CD4-positive, alpha-beta T cell (primary cell): ENCODE data around the gene MX2. TPM values are rescaled to one million over a fixed set of nuclear protein-coding genes. Genes with fewer than 3 reads are reported as not detected.

Experiments used
- ATAC-seq: fragments of 200-7000 bp; cut with Tn5 transposase; one replicate; pipeline ENCODE4 v1.10.0; 2022; ENCODE audit warnings: mild to moderate bottlenecking; ENCODE audit not compliant: poor library complexity
- CTCF ChIA-PET: fragments of 350-600 bp; sonication (Branson Sonifier 250); formaldehyde crosslinking; loops from one replicate; lab custom pipeline; 2021; ENCODE audit warnings: antibody characterized with exemption, inconsistent platforms; lab: Charles Lee
- POLR2A ChIA-PET: fragments of 350-600 bp; sonication (Branson Sonifier 250); formaldehyde crosslinking; loops from one replicate; lab custom pipeline; 2021; ENCODE audit warnings: antibody characterized with exemption, inconsistent platforms; lab: Charles Lee
- DNase-seq, 14 experiments: peaks; one replicate each; pipeline ENCODE4 v3.0.0-alpha.2; 2013 to 2020; ENCODE audit warnings: mixed read lengths in 2 of 14
- H3K27ac ChIP-seq, 2 donors: one replicate each; pipeline versions ENCODE4 v1.5.1 to v1.7.0; 2013; ENCODE audit warnings: low read length in 2 of 2, low read depth in 1 of 2, mild to moderate bottlenecking in 1 of 2
- H3K27me3 ChIP-seq, 2 experiments: 1 replicate in 1 of 2; 2 replicates in 1 of 2; pipeline versions ENCODE4 v1.6.1 to v1.7.0; 2013; ENCODE audit warnings: low read length in 2 of 2, control low read depth in 1 of 2, mild to moderate bottlenecking in 1 of 2, moderate library complexity in 1 of 2; ENCODE audit not compliant: insufficient read depth in 2 of 2, control insufficient read depth in 1 of 2
- H3K36me3 ChIP-seq: one replicate; pipeline ENCODE4 v1.6.1; 2013; ENCODE audit warnings: low read length, control low read depth; ENCODE audit not compliant: insufficient read depth
- H3K4me1 ChIP-seq: one replicate; pipeline ENCODE4 v1.6.1; 2013; ENCODE audit warnings: low read length, control low read depth; ENCODE audit not compliant: insufficient read depth
- H3K4me3 ChIP-seq: one replicate; pipeline ENCODE4 v1.5.1; 2013; ENCODE audit warnings: mild to moderate bottlenecking, low read length, moderate library complexity
- H3K9me3 ChIP-seq, 2 experiments: 1 replicate in 1 of 2; 2 replicates in 1 of 2; pipeline versions ENCODE4 v1.6.1 to v1.7.0; 2013; ENCODE audit warnings: low read length in 2 of 2, mild to moderate bottlenecking in 2 of 2, control low read depth in 1 of 2, moderate library complexity in 1 of 2; ENCODE audit not compliant: control insufficient read depth in 1 of 2, insufficient read depth in 1 of 2
- H3K27ac Mint-ChIP-seq: one replicate; pipeline ENCODE4 v1.8.0; 2020; ENCODE audit warnings: mixed read lengths
- H3K27me3 Mint-ChIP-seq: one replicate; pipeline ENCODE4 v1.8.0; 2021; ENCODE audit warnings: mixed read lengths
- H3K36me3 Mint-ChIP-seq: one replicate; pipeline ENCODE4 v1.8.0; 2021; ENCODE audit warnings: low read depth, mixed read lengths
- H3K4me1 Mint-ChIP-seq: one replicate; pipeline ENCODE4 v1.8.0; 2021; ENCODE audit warnings: low read depth, mixed read lengths
- H3K4me3 Mint-ChIP-seq: one replicate; pipeline ENCODE4 v1.8.0; 2020; ENCODE audit warnings: mild to moderate bottlenecking, mixed read lengths
- H3K9me3 Mint-ChIP-seq: one replicate; pipeline ENCODE4 v1.8.0; 2020; ENCODE audit warnings: mixed read lengths
- intact Hi-C, 2 experiments: fragments of 100-400 bp; cut with DNase I in 1 of 2; cut with micrococcal nuclease in 1 of 2; formaldehyde crosslinking; loops; one replicate each; pipeline versions ENCODE4 v1.15.1 to v1.9.0; 2023 to 2025; cut with DNase I, micrococcal nuclease
- total RNA-seq, 174 experiments: library from RNA in 2 of 174; stranded (reverse) in 2 of 174; gene quantifications; one replicate each; pipeline ENCODE4 v1.2.3 and lab custom pipeline; 2021 to 2026
- TF ChIP-seq, protein P1 (sequence below): fragments of 200-600 bp; IDR thresholded peaks from one replicate; pipeline ENCODE4 v1.8.0; 2022; ENCODE audit warnings: antibody characterized with exemption, mild to moderate bottlenecking

Gene MX2
- total RNA-seq, 2 experiments from 2014 or later = 77.8 to 87.1 TPM

DNA sequence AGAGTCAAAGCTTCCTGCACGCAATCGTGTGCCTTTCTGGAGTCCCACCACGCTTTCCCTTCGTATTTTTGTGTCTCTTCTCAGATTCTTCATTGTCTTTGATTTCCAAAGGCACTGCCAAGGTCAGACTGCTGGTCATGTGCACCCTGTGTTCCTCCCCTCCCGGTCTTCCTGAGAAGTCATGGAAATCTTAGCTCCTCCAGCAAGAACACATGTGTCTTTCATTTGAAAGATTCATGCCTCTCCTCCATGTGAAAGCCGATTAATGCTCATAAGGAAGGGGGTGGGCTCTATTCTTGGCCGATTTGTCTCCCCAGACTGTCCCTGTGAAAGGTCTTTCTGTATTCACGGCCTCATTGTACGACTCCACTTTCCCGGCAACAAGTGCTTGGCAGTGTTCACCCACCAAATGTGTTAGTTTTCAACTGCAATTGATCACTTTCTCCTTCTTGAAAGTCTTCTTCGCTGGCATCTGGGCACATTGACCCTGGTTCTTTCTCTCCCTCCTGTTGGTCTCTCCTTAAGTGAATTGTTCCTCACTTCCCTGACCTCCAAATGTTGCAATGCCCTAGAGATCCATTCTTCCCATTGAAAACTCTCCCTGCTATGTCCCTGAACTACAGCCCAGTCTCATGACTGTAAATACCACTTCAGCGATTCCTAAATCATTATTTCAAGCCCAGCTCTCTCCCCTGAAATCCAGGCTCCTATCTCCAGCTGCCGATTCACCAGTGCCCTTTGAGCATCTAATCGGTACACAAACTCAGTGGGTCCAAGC lies 25.4 kb downstream of the MX2 start:
- Histone ChIP-seq H3K9me3 (no peaks in the 10 kb centered on the region), H3K27me3 (no peaks in the 10 kb centered on the region), H3K4me1 (no peaks in the 10 kb centered on the region), H3K36me3 (peaks cover 79% of the 10 kb centered on the region), H3K4me3 (no peak overlapping the region), H3K27ac (no peak overlapping the region)
- Mint-ChIP-seq H3K36me3 (peaks cover 83% of the 10 kb centered on the region), H3K4me1 (peaks cover 4% of the 10 kb centered on the region), H3K27ac (peak overlapping the region; percentile 2), H3K4me3 (no peak overlapping the region), H3K27me3 (no peaks in the 10 kb centered on the region), H3K9me3 (no peaks in the 10 kb centered on the region)
- intact Hi-C loops = no loop called here
- ATAC-seq (no peak), DNase-seq (no peak)
- TF ChIP-seq, protein P1, sequence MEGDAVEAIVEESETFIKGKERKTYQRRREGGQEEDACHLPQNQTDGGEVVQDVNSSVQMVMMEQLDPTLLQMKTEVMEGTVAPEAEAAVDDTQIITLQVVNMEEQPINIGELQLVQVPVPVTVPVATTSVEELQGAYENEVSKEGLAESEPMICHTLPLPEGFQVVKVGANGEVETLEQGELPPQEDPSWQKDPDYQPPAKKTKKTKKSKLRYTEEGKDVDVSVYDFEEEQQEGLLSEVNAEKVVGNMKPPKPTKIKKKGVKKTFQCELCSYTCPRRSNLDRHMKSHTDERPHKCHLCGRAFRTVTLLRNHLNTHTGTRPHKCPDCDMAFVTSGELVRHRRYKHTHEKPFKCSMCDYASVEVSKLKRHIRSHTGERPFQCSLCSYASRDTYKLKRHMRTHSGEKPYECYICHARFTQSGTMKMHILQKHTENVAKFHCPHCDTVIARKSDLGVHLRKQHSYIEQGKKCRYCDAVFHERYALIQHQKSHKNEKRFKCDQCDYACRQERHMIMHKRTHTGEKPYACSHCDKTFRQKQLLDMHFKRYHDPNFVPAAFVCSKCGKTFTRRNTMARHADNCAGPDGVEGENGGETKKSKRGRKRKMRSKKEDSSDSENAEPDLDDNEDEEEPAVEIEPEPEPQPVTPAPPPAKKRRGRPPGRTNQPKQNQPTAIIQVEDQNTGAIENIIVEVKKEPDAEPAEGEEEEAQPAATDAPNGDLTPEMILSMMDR = no peak
- ChIA-PET CTCF (no interaction called here), POLR2A (no interaction called here)

DNA sequence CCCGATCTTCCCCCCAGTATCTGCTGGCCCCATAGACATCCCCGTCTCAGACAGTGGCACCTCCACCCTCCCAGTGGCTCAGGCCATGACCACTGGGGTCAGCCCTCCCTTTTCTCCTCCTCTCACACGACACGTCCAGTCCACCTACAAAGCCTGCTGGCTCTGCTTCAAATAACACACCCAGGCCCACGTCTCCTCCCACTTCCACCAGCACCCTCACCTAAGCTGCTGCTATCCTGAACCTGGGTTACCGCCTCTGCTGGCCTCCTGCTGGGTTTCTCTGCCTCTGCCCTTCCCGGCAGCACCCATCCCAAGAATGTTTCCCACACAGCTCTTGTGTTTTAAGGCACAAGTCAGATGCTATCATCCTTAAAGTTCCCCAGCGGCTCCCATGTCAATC lies 26.0 kb downstream of the MX2 start:
- Histone ChIP-seq H3K9me3 (no peaks in the 10 kb centered on the region), H3K27me3 (no peaks in the 10 kb centered on the region), H3K4me1 (no peaks in the 10 kb centered on the region), H3K27ac (no peak overlapping the region), H3K36me3 (peaks cover 76% of the 10 kb centered on the region), H3K4me3 (no peak overlapping the region)
- Mint-ChIP-seq H3K4me3 (no peak overlapping the region), H3K27me3 (no peaks in the 10 kb centered on the region), H3K9me3 (no peaks in the 10 kb centered on the region), H3K27ac (peak overlapping the region; percentile 2), H3K4me1 (peaks cover 4% of the 10 kb centered on the region), H3K36me3 (peaks cover 80% of the 10 kb centered on the region)
- no peak for DNase-seq
- intact Hi-C loops = no loop called here
- ChIA-PET POLR2A (no interaction called here), CTCF (no interaction called here)
- no peak for ATAC-seq
- TF ChIP-seq, protein P1 = no peak

DNA sequence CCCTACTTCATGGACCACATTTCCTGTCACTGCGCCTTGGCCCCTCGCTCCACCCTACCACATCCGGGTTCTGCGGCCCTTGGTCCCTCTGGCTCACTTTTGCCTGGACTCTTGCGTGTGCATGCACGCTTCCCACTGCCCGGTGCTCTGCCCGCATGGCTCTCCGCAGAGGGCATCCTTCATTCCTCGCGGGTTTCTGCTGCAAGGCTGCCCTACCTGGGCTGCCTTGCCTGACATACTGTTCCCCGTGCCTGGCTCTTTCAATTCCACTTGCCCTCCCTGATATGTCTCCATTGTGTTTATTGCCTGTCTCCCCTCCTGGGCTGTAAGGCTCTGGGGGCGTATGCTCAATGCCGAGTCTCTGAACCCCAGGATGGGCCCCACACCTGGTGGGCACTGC lies 26.4 kb downstream of the MX2 start:
- Mint-ChIP-seq H3K9me3 (no peaks in the 10 kb centered on the region), H3K27ac (no peak overlapping the region), H3K27me3 (no peaks in the 10 kb centered on the region), H3K36me3 (peaks cover 80% of the 10 kb centered on the region), H3K4me3 (no peak overlapping the region), H3K4me1 (peaks cover 4% of the 10 kb centered on the region)
- Histone ChIP-seq H3K4me3 (no peak overlapping the region), H3K27ac (no peak overlapping the region), H3K4me1 (no peaks in the 10 kb centered on the region), H3K9me3 (no peaks in the 10 kb centered on the region), H3K27me3 (no peaks in the 10 kb centered on the region), H3K36me3 (peaks cover 74% of the 10 kb centered on the region)
- ATAC-seq (no peak), DNase-seq (no peak)
- ChIA-PET POLR2A (no interaction called here), CTCF (no interaction called here)
- TF ChIP-seq, protein P1 = no peak
- intact Hi-C loops = no loop called here
